A673 (cell line): ENCODE data around the gene HECW1.

ENCODE experiments used
- EZH2 ChIP-seq: fragments of 200-600 bp; sonication (generic); IDR thresholded peaks from 2 replicates; pipeline ENCODE4 v1.6.1; 2017; ENCODE audit warnings: borderline replicate concordance, low read depth, mild to moderate bottlenecking, mixed read lengths, antibody characterized with exemption, low read length; ENCODE audit not compliant: poor library complexity, severe bottlenecking
- TF ChIP-seq, protein P1 (sequence below): fragments of 300-800, 200-600 bp; sonication (generic); conservative IDR thresholded peaks from 2 replicates; pipeline ENCODE4 v1.5.1; 2017; ENCODE audit warnings: low read depth, mild to moderate bottlenecking, antibody characterized with exemption, low read length, moderate library complexity, mixed read lengths

DNA sequence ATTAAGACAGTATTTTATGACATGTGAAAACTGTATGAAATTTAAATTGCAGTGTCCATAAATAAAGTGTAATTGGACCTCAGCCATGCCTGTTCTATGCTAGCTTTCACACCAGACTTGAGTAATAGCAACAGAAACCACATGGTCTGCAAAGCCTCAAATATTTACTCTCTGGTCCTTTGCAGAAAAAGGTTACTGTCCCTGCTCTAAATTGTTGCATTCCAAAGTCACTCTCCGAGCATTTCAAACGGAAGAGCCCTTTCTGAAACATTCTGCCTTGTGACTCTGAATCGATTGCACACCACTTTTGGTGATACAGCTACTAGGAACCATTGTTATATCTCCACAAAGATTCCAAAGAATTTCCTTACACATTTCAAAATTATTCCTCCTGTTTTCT is 389.4 kb downstream of the HECW1 start:
- TF ChIP-seq, protein P1, sequence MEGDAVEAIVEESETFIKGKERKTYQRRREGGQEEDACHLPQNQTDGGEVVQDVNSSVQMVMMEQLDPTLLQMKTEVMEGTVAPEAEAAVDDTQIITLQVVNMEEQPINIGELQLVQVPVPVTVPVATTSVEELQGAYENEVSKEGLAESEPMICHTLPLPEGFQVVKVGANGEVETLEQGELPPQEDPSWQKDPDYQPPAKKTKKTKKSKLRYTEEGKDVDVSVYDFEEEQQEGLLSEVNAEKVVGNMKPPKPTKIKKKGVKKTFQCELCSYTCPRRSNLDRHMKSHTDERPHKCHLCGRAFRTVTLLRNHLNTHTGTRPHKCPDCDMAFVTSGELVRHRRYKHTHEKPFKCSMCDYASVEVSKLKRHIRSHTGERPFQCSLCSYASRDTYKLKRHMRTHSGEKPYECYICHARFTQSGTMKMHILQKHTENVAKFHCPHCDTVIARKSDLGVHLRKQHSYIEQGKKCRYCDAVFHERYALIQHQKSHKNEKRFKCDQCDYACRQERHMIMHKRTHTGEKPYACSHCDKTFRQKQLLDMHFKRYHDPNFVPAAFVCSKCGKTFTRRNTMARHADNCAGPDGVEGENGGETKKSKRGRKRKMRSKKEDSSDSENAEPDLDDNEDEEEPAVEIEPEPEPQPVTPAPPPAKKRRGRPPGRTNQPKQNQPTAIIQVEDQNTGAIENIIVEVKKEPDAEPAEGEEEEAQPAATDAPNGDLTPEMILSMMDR: no peak
- no peak for TF ChIP-seq EZH2
